Stromal cell of bone marrow (primary cell): ENCODE results near the gene TIPIN.
"Not testable (repeated sequence)": the region's sequence is repeated elsewhere in the genome, so short reads cannot be mapped to it uniquely, and the experiment has no call there.

ENCODE experiments used
- DNase-seq: peaks from one replicate; pipeline ENCODE4 v3.0.0-alpha.2; 2012; ENCODE audit warnings: low read depth

TIPIN gene

GRCh38 chr15:66381376-66381775, 24.9 kb upstream of the TIPIN start:
- DNase-seq: not testable (repeated sequence)

DNA sequence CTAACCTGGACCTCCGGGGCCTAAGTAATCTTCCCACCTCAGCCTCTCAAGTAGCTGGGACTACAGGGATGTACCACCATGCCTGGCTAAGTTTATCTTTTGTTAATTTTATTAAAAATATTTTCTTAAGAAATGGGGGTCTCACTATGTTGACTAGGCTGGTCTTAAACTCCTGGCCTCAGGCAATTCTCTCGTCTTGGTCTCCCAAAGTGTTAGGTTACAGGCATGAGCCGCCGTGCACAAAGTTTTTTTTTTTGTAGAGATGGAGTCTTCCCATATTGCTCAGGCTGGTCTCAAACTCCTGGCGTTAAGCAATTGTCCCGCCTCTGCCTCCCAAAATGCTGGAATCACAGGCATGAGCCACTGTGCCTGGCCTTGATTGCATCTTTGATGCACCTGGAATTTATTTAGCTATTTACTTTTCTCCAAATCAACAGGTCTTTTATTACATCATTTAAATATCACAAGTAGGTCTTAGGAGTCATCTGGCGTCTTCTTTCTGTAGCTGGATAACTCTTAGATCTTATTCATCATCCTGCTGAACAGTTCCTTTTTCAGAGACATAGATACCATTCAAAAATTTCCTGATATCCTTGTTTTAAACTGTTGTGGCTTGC, 22.4 kb upstream of the TIPIN start:
- DNase-seq: no peak

DNA sequence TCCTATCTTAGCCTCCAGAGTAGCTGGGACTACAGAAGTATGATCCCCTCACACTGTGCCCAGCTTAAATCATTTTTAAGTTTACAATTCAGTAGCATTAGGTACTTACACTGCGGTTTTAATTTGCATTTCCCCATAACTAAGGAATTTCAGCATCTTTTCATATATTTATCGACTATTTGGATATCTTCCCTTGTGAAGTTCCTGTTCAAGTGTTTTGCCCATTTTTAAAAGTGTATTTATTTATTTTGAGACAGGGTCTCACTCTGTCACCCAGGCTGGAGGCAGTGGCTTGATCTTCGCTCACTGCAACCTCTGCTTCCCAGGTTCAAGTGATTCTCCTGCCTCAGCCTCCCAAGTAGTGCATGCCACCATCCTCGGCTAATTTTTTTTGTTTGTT, 17.7 kb upstream of the TIPIN start:
- DNase-seq: no peak

- no peak for DNase-seq
Observed at GRCh38 chr15:66369773-66370651, 13.5 kb upstream of the TIPIN start.

GRCh38 chr15:66364944-66365528, 8.6 kb upstream of the TIPIN start:
- no peak for DNase-seq

DNA sequence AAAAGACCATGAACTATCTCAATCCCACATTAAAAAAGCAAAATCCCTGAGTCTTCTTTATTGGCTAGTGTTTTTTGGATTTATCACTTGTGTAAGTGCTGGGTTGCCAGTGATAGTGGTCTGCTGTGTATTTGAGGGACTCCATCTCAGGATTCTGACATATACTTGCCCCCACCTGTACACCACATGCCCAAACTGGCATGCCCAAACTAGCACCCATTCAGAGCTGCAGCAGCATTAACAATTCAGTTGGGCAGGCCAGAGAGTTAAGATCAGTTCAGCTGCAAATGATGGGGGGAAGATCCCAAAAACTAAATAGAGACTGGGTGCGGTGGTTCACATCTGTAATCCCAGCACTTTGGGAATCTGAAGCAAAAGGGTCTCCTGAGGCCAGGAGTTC, 6.3 kb upstream of the TIPIN start:
- DNase-seq: no peak

GRCh38 chr15:66361745-66362460, 5.4 kb upstream of the TIPIN start:
- not testable (repeated sequence) for DNase-seq

- no peak for DNase-seq
Observed at GRCh38 chr15:66359740-66360139, 3.3 kb upstream of the TIPIN start.

DNA sequence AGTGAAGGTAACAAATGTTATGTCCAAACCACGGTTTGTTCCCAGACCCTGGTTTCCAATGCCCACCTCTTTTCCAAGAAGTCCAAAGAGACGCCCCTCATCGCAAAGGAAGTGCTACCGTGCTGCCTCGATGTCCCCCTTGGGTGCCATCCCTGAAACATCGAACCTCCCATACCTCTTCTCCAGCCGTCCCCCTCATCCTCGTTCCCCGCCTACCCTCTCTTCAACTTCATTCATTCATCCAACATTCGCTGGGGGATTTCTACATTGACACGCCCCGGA, 467 bp downstream of the TIPIN start:
- no peak for DNase-seq

GRCh38 chr15:66348530-66348929, 8.0 kb downstream of the TIPIN start:
- DNase-seq: not testable (repeated sequence)

- DNase-seq: no peak
Observed at GRCh38 chr15:66328771-66329170, 27.7 kb downstream of the TIPIN start.

DNA sequence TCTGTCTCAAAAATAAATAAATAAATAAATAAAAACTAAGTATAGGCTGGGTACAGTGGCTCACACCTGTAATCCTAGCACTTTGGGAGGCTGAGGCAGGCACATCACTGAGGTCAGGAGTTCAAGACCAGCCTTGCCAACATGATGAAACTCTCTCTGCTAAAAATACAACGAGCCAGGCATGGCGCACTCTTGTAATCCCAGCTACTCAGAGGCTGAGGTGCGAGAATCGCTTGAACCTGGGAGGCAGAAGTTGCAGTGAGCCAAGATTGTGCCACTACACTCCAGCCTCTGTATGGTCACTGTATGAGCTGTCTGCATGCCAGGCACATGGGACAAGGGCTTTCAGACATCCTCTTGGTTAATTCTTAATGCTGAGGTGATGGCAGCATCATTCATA, 28.7 kb downstream of the TIPIN start:
- DNase-seq: no peak

- DNase-seq: no peak
Observed at GRCh38 chr15:66326051-66326450, 30.4 kb downstream of the TIPIN start.

GRCh38 chr15:66323312-66323928, 33.1 kb downstream of the TIPIN start:
- DNase-seq: no peak

GRCh38 chr15:66312144-66312543, 44.3 kb downstream of the TIPIN start:
- DNase-seq: no peak

DNA sequence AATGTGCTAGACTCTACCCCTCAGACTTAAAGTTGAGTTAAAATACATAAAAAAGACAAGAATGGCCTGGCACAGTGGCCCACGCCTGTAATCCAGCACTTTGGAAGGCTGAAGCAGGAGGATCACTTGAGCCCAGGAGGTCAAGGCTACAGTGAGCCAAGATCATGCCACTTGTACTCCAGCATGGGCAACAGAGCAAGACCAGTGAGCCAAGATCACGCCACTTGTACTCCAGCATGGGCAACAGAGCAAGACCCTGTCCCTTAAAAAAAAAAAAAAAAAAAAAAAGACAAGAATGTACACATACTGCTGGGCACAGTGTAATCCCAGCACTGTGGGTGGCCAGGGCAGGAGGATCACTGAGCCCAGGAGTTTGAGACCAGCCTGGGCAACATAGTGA, 45.7 kb downstream of the TIPIN start:
- no peak for DNase-seq

DNA sequence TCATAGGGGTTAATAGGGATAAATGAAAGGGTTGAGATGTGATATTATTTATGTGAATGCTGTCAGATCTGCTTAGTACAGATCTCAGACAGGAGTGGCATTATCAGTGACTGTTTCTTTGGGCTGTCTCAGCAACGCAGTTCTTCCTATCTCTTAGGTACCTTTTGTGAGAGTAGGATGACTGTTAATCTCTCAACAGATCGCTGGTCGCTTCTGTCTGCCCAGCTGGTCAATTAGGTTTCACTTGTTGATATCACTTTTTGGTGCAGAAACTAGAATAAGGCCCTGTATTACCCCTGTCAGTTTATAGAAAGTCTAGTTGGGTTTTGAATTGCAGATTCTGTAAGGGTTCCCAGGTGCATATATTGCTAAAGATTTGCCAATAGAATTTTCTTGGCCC, 46.7 kb downstream of the TIPIN start:
- no peak for DNase-seq

DNA sequence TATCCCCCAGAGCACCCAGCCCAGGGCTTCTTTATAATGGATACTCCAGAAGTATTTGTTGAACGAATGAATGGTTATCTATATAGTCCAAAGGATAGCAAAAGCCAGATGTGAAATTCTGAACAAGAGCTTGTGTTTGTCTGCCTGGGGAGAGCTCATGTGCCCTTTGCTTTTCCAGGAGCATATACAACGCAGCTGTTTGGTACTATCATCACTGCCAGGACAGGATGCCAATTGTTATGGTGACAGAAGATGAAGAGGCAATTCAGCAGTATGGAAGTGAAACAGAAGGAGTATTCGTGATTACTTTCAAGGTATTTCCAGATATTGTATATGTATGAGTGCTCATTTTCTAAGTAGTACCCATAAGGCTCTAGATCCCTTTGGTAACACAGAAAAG, 48.0 kb downstream of the TIPIN start:
- DNase-seq: no peak

DNA sequence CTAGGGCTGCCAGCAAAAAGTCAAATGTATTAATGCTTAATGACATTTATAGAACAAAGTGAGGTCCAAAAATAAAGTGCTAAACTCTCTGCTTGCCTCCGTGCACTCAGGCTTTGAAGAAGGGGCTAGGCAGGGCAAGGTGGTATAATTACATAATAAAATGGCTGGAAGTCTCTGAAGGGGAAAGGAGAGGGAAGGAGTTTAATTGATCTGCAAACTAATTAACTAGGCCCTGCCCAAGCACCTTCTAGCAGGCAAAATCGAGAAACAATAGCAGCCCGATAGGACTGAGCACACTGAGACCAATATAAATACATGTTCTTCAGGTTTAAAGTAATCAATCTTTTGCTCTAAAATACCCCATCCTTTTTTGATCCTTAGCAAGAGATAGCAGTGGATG, 50.1 kb downstream of the TIPIN start:
- DNase-seq: no peak

DNA sequence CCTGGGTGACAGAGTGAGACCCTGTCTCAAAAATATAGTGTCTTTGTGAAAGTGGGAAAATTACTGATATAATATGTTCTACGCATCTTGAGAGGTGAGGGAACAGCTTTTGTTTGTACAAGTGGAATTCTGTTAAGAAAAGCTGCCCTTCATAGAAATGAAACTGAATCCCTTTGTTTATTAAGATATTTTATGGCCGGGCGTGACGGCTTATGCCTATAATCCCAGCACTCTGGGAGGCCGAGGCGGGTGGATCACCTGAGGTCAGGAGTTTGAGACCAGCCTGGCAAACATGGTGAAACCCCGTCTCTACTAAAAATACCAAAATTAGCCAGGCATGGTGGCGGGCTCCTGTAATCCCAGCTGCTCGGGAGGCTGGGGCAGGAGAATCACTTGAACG, 52.1 kb downstream of the TIPIN start:
- DNase-seq: not testable (repeated sequence)

GRCh38 chr15:66302489-66303278, 53.8 kb downstream of the TIPIN start:
- DNase-seq: no peak

GRCh38 chr15:66298803-66299251, 57.7 kb downstream of the TIPIN start:
- DNase-seq: no peak
